EH (cell line): ENCODE data around the gene KCNH4.
"Not testable (repeated sequence)": the region's sequence is repeated elsewhere in the genome, so short reads cannot be mapped to it uniquely, and the experiment has no call there.

Source experiments
- DNase-seq: peaks from one replicate; pipeline ENCODE4 v3.0.0-alpha.2; 2015; ENCODE audit warnings: low read depth

Gene KCNH4

GRCh38 chr17:42180922-42181850 is at the start of gene KCNH4:
TSS of gene KCNH4 (minus strand) at chr17:42181142. CDS start at chr17:42180945, 197 bp downstream.
- DNase-seq = peak; percentile 68

- DNase-seq = no peak
Measured at GRCh38 chr17:42230225-42230624, 49.3 kb upstream of the KCNH4 start.

GRCh38 chr17:42227849-42228700 is 47.1 kb upstream of the KCNH4 start:
- peak; percentile 33 for DNase-seq

GRCh38 chr17:42225646-42226045 is 44.7 kb upstream of the KCNH4 start:
- DNase-seq = no peak

- DNase-seq = no peak
Measured at GRCh38 chr17:42224651-42225050, 43.7 kb upstream of the KCNH4 start.

- peak; percentile 71 for DNase-seq
Measured at GRCh38 chr17:42221886-42222745, 41.2 kb upstream of the KCNH4 start.

GRCh38 chr17:42219280-42219679 is 38.3 kb upstream of the KCNH4 start:
- not testable (repeated sequence) for DNase-seq

GRCh38 chr17:42214156-42214555 is 33.2 kb upstream of the KCNH4 start:
- no peak for DNase-seq

GRCh38 chr17:42212382-42212781 is 31.4 kb upstream of the KCNH4 start:
- no peak for DNase-seq

GRCh38 chr17:42211921-42212341 is 31.0 kb upstream of the KCNH4 start:
- not testable (repeated sequence) for DNase-seq

GRCh38 chr17:42210046-42210445 is 29.1 kb upstream of the KCNH4 start:
- DNase-seq = no peak

GRCh38 chr17:42206153-42206612 is 25.2 kb upstream of the KCNH4 start:
- not testable (repeated sequence) for DNase-seq

GRCh38 chr17:42203354-42203753 is 22.4 kb upstream of the KCNH4 start:
- DNase-seq = no peak

GRCh38 chr17:42202696-42203095 is 21.8 kb upstream of the KCNH4 start:
- DNase-seq = no peak

GRCh38 chr17:42202159-42202558 is 21.2 kb upstream of the KCNH4 start:
- DNase-seq = no peak

- no peak for DNase-seq
Measured at GRCh38 chr17:42201458-42201772, 20.5 kb upstream of the KCNH4 start.

- no peak for DNase-seq
Measured at GRCh38 chr17:42200706-42201457, 19.9 kb upstream of the KCNH4 start.

GRCh38 chr17:42199416-42200011 is 18.6 kb upstream of the KCNH4 start:
- DNase-seq = no peak

GRCh38 chr17:42198897-42199296 is 18.0 kb upstream of the KCNH4 start:
- no peak for DNase-seq

- DNase-seq = no peak
Measured at GRCh38 chr17:42197564-42198156, 16.7 kb upstream of the KCNH4 start.
